ENCODE data around the gene NAA38.
"Not testable (repeated sequence)": the region's sequence is repeated elsewhere in the genome, so short reads cannot be mapped to it uniquely, and the experiment has no call there.

NAA38 gene

GRCh38 chr17:7881276-7882054, 24.1 kb upstream of the NAA38 start:
- peak in 1 of 2 experiments; percentile 18 for DNase-seq

DNA sequence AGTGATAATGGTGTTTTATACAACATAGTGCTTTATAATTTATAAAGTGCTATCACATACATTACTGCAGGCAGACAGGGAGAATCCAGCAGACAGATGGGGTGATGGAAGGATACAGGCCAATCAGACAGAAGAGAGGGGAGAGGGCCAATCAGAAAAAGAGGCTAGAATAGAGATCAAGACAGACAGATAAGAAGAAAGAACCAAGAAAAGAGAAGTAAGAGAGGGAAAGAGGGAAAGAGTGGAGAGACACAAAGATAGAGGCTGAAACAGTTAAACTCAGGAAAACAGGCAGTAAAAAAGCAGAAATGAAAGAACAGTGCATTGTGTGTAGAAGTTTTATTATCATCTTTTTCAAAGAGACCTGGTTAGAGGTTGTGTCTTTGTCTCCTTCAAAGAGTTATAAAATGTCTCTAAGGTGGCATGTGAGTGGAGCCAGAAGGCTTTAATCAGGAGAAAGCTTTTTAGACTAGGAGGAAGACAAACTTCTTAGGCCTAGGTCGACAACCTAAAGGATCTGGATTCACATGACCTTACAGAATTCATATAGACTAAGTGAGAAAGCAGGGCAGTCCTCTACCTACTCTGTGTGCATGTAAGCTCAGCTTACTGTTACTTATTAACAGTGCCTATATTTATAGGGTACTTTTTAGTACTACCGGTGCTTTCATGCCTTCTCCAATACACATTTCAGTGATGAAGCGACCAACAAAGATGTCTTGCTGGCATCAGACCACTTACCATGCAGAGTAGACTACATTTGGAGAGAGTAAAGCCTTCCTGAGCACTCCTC, 22.9 kb upstream of the NAA38 start:
- no peak for DNase-seq

GRCh38 chr17:7878234-7878633, 20.9 kb upstream of the NAA38 start:
- DNase-seq = no peak

GRCh38 chr17:7875804-7876370, 18.5 kb upstream of the NAA38 start:
- no peak for DNase-seq

GRCh38 chr17:7873051-7873450, 15.7 kb upstream of the NAA38 start:
- DNase-seq = no peak

DNA sequence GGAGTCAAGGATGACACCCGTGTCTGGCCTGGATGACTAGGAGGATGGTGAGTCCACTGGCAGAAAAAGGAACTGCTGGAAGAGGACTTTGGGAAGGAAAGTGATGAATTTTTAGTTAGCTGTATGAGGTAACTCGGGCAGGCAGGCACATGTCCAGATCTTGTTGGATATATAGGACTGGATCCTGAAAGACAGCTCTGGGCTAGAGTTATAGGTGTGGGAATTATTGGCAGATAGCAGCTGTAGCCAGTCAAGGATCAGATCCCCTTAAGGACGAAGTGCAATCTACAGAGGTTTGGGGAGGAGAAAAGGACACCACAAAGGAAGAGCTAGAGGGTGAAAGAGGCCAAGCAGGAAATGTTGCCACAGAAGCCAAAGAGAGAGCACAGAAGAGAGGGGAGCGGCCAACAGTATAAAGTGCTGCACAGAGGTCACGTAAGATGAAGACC, 10.5 kb upstream of the NAA38 start:
- peak; percentile 41 to 51 for DNase-seq

- no peak for DNase-seq
Observed at GRCh38 chr17:7864995-7865650, 7.8 kb upstream of the NAA38 start.

DNA sequence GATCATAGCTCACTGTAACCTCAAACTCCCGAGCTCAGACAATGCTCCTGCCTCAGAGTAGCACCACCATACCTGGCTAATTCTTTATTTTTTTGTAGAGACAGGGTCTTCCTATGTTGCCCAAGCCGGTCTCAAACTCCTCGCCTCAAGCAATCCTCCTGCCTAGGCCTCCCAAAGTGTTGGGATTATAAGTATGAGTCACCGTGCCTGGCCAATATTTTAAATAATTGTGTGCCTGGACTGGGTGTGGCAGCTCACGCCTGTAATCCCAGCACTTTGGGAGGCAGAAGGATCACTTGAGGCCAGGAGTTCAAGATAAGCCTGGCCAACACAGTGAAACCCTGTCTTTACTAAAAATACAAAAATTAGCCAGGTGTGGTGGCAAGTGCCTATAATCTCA, 7.0 kb upstream of the NAA38 start:
- not testable (repeated sequence) for DNase-seq

GRCh38 chr17:7862692-7863437, 5.5 kb upstream of the NAA38 start:
- no peak for DNase-seq

- no peak for DNase-seq
Observed at GRCh38 chr17:7859028-7859427, 1.7 kb upstream of the NAA38 start.

GRCh38 chr17:7858522-7858810, 1.1 kb upstream of the NAA38 start:
- peak; percentile 27 to 41 for DNase-seq

GRCh38 chr17:7857713-7858521, 558 bp upstream of the NAA38 start, which contains the start of gene CYB5D1:
TSS of gene CYB5D1 (plus strand) at chr17:7858003. CDS start at chr17:7858135, 132 bp downstream.
- peak; percentile 70 to 77 for DNase-seq

DNA sequence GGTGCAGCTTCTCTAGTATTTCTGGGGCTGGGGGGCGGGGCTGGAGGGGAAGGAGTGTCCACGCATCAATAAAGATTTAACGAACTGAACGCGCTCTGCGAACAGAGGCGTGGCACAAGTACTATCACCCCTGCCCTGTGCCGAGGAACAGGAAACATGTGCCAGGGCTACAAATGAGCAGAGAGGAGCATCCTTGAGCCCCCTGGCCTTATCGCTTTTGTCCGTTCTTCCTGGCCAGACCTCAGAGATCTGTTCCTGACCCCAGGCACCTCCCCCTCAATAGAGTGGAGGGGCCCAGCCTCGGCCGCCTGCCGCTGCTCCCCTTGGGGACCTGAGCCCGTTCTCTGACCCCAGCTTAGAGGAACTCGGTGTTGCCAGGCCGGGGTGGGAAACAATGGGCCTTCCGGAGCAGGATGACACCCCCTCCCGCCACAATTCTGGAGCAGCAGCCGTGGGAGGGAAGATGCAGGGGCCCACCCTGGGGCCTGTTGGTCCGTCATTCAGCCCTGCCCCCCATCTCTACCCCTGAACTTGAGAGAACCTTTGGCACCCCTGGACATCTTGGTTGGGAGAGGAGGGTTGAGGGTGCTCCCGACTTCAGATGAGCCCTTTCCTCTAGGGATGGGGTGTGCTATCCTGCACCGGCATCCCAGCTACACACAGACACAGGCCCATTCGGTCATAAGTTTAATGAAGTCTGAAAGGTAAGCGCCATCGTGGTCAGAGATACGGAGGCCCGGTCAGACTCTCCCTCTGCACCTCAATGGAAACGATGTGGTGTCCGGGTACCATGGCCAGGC, 1.1 kb downstream of the NAA38 start:
- no peak for DNase-seq

GRCh38 chr17:7855660-7856010, 1.7 kb downstream of the NAA38 start:
- DNase-seq = no peak

DNA sequence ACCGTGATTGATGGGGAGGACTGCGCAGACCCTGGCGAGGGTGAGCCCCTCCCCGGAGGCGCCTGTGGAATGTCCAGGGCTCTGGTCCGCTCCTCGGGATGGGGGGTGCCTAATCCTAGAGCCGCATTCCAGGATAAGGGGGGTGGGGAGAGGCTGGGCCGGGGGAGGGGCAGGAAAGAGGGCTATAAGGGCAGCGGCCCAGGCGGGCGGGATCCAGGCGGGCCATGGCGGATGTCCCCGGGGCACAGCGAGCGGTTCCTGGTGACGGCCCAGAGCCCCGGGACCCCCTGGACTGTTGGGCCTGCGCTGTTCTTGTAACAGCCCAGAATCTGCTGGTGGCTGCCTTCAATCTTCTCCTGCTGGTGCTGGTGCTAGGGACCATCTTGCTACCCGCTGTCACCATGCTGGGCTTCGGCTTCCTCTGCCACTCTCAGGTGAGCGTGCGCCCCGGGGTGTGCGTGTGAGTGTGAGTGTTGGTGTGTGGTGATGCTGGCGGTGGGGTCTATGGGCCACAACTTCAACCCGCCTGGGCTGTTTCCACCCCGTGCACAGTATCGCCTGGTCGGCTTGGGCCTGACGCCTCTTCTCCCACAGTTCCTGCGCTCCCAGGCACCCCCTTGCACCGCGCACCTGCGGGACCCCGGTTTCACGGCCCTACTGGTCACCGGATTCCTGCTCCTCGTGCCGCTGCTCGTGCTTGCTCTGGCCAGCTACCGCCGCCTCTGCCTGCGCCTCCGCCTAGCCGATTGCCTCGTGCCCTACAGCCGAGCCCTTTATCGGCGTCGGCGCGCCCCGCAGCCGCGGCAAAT, 2.3 kb downstream of the NAA38 start, which contains the start of gene TMEM88:
Gene TMEM88 (plus strand): TSS at position 216 of the 809 bp plus-strand sequence. CDS start 9 bp downstream, at position 225.
- DNase-seq = no peak

GRCh38 chr17:7854078-7854777, 3.1 kb downstream of the NAA38 start:
- no peak for DNase-seq

GRCh38 chr17:7853691-7854038, 3.7 kb downstream of the NAA38 start:
- no peak for DNase-seq

- no peak for DNase-seq
Observed at GRCh38 chr17:7852919-7853690, 4.3 kb downstream of the NAA38 start.

- no peak for DNase-seq
Observed at GRCh38 chr17:7852262-7852670, 5.1 kb downstream of the NAA38 start.
